ENCODE results near the gene POU2F1.

POU2F1 gene

GRCh38 chr1:167413328-167413727, 192.6 kb downstream of the POU2F1 start:
- Mint-ChIP-seq H3K9me3 (no peaks in the 10 kb centered on the region), H3K36me3 (ENCODE audit: low read depth) (peaks cover 53% of the 10 kb centered on the region), H3K27me3 (ENCODE audit: low read depth) (no peaks in the 10 kb centered on the region), H3K27ac (no peak overlapping the region), H3K4me3 (no peak overlapping the region), H3K4me1 (no peaks in the 10 kb centered on the region)
- TF ChIP-seq CTCF (IDR thresholded peaks at IDR 0.05; ENCODE audit: unreplicated experiment in 3 of 3), result no peak

GRCh38 chr1:167416506-167416905, 195.8 kb downstream of the POU2F1 start:
- Mint-ChIP-seq H3K4me1 (no peaks in the 10 kb centered on the region), H3K36me3 (ENCODE audit: low read depth) (peaks cover 41% of the 10 kb centered on the region), H3K27ac (no peak overlapping the region), H3K27me3 (ENCODE audit: low read depth) (no peaks in the 10 kb centered on the region), H3K4me3 (no peak overlapping the region), H3K9me3 (no peaks in the 10 kb centered on the region)
- no peak for TF ChIP-seq CTCF (IDR thresholded peaks at IDR 0.05; ENCODE audit: unreplicated experiment in 3 of 3)

- H3K27me3 Mint-ChIP-seq (ENCODE audit: low read depth), result no peaks in the 10 kb centered on the region
- no peak for TF ChIP-seq CTCF (IDR thresholded peaks at IDR 0.05; ENCODE audit: unreplicated experiment in 3 of 3)
- no peaks in the 10 kb centered on the region for H3K9me3 Mint-ChIP-seq
- H3K4me1 Mint-ChIP-seq, result no peaks in the 10 kb centered on the region
- no peak overlapping the region for H3K4me3 Mint-ChIP-seq
- peaks cover 28% of the 10 kb centered on the region for H3K36me3 Mint-ChIP-seq (ENCODE audit: low read depth)
- no peak overlapping the region for H3K27ac Mint-ChIP-seq
These were observed 197.7 kb downstream of the POU2F1 start for GRCh38 chr1:167418391-167418790.

- H3K4me1 Mint-ChIP-seq, result no peaks in the 10 kb centered on the region
- H3K36me3 Mint-ChIP-seq (ENCODE audit: low read depth), result peaks cover 24% of the 10 kb centered on the region
- H3K9me3 Mint-ChIP-seq, result no peaks in the 10 kb centered on the region
- H3K4me3 Mint-ChIP-seq, result no peak overlapping the region
- TF ChIP-seq CTCF (IDR thresholded peaks at IDR 0.05; ENCODE audit: unreplicated experiment in 3 of 3), result no peak
- H3K27me3 Mint-ChIP-seq (ENCODE audit: low read depth), result no peaks in the 10 kb centered on the region
- no peak overlapping the region for H3K27ac Mint-ChIP-seq
These were observed 198.6 kb downstream of the POU2F1 start for GRCh38 chr1:167419245-167419644.

GRCh38 chr1:167420510-167420909, 199.8 kb downstream of the POU2F1 start:
- Mint-ChIP-seq H3K4me3 (no peak overlapping the region), H3K27ac (no peak overlapping the region), H3K4me1 (no peaks in the 10 kb centered on the region), H3K36me3 (ENCODE audit: low read depth) (peaks cover 19% of the 10 kb centered on the region), H3K9me3 (no peaks in the 10 kb centered on the region), H3K27me3 (ENCODE audit: low read depth) (no peaks in the 10 kb centered on the region)
- no peak for TF ChIP-seq CTCF (IDR thresholded peaks at IDR 0.05; ENCODE audit: unreplicated experiment in 3 of 3)

- Mint-ChIP-seq H3K36me3 (ENCODE audit: low read depth) (peaks cover 10% of the 10 kb centered on the region), H3K4me1 (no peaks in the 10 kb centered on the region), H3K4me3 (no peak overlapping the region), H3K27ac (no peak overlapping the region), H3K27me3 (ENCODE audit: low read depth) (no peaks in the 10 kb centered on the region), H3K9me3 (no peaks in the 10 kb centered on the region)
- no peak for TF ChIP-seq CTCF (IDR thresholded peaks at IDR 0.05; ENCODE audit: unreplicated experiment in 3 of 3)
These were observed 203.3 kb downstream of the POU2F1 start for GRCh38 chr1:167423684-167424619.
